GM19193 (cell line): ENCODE results near the gene TBC1D22B.

Experiments used
- POLR2A ChIP-seq: IDR thresholded peaks from 4 replicates; pipeline ENCODE4 v1.6.1; 2011; ENCODE audit not compliant: insufficient read depth, insufficient read length; ENCODE audit errors: extremely low read depth

The TBC1D22B gene

DNA sequence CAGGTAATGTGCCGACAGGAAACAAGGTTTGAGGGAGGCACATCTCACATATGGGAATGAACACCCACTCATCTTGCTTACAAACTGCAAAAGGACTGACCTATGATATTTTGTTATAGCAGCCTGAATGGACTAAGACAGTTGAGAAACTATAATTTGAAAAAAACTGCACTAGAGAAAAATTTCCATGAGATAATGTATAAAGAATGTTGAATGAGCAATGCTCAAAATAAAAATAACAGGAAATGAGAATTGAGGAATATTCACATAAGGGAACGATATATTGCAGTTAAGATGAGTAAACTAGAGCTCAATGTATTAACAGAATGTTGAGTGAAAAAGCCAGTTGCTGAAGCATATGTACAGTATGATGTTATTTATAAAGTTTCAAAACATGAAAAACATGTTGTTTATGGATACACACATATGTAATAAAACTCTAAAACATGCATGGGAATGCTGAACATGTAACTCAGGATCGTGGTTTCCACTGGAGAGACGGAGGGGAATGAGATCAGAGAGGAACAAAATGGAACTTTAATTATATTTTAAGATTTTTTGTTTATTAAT, 6.3 kb upstream of the TBC1D22B start:
- TF ChIP-seq POLR2A, result no peak

DNA sequence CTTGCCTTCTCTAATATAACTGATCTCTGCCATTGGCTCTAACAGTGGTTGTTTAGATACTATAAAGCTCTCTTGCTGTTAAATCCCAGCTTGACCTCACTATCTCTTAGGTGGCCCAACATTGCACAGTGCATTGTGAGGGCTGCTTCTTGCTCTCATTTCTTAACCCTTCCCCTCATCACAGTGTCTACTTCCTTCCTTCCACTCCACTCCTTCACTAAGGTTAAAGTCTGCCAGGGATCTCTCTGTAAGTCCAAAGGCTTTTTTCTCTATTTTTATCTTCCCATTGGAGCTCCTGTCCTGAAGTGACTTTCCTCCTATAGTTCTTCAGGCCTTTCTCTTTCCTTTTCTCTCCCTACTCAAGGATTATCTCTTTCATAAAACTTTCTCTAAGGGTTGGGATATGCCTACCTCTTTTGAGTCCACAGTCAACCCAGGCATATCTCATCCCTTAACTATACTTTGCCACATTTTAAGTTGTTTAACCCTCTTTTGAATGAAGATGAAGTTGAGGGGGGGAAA, 4.0 kb upstream of the TBC1D22B start:
- no peak for TF ChIP-seq POLR2A

DNA sequence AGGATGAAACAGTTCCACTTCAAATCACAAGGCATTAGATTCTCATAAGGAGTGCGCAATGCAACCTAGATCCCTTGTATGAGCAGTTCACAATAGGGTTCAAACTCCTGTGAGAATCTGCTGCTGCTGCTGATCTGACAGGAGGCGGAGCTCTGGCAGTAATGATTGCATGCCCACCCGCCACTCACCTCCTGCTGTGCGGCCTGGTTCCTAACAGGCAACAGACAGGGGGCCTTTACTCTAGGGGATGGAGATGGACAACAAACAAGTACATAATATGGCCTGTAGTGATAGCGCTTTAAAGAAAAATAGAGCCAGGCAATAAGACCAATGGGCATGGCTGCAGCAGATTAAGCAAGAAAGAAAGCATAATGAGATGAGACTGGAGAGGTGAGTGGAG, 2.7 kb upstream of the TBC1D22B start:
- TF ChIP-seq POLR2A, result no peak

DNA sequence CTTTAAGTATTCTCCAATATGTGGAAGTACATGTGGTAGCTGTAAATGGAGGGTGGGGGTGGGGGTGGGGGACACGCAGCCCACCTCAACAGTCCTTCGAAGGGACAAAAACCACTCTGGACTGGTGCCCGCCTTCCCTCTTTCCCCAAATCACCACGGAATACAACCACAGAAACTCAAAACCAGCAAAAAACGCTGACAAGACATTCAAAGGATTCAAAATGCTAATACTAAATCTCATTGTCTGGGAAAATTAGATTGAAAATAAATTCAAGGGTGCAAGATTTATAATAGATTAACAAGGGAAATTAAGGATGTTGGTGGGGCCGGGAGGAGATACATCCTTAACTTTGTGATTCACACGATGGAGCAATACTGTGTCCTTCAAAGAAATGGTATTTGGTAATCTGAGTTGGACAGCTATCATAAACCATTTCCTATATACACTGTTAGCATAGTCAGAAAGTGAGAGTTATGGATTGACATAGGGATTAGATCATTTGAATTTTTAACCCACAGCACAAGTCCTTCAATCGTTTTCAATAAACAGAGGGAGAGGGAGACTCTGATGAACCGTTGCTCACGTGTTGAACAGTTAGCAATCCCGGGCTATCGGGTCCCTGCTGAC, 766 bp upstream of the TBC1D22B start:
- no peak for TF ChIP-seq POLR2A

DNA sequence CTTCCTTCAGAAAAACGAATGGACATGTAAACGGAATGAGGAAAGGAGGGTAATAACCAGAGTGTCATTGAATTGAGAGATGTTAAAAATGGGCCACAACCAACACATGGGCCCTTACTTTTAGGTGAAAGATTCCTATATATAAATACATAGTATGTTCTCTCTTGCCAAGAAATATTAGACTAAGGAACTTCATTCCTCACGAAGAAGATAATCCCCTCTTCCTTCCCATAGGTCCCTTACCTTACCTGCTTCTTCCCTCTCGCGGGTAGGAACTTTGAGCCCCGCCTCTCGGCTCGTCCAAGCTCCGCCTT, 295 bp upstream of the TBC1D22B start:
- no peak for TF ChIP-seq POLR2A

DNA sequence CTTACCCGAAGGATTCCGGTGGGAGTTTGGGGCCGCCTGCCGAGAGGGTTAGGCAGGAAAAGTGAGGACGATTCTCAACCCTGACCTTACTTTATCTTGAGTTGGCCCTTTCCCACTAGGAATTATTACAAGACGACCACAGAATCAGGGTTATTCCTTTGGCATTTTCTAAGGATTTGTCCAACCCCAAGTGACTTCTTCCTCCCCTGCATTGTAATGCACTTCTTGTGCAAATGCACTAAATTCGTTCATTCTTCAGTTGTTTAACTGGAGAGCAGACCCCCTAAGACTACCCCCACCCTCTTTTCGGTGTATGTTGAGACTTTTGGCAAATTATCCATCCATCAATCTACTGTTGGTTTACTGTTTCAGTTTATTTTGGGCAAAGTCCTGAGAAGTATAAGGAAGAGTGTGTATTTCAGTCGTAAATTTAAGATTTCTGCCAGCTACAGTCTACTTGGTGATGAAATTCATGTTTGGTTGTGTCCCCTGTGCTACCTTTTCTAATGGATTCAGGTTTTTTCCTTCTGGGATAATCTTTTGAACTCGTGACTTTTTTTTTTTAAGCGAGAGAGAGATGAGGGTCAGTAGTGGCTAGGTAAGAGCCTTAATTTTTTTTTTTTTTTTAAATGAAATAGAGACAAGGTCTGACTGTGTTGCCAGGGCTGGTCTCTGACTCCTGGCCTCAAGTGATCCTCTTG, 983 bp downstream of the TBC1D22B start:
- no peak for TF ChIP-seq POLR2A

DNA sequence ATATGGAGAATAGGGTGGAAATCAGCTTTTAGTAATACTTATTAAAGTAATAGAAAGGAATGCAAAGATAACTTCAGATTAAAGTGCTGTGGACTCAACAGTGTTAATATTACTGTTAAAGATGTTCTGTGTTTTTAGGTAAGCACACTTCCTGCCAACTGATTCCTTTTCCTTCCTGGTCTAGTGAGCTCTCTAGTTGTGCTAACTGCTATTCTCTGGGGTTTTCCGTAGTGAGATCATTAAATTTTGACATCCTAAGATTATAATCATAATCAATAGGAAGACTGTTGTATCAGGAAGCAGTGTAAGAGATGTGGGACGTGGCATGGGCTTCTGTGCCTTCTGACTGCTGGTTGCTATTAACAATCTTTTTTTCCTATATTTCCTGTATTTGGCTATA, 1.6 kb downstream of the TBC1D22B start:
- no peak for TF ChIP-seq POLR2A

DNA sequence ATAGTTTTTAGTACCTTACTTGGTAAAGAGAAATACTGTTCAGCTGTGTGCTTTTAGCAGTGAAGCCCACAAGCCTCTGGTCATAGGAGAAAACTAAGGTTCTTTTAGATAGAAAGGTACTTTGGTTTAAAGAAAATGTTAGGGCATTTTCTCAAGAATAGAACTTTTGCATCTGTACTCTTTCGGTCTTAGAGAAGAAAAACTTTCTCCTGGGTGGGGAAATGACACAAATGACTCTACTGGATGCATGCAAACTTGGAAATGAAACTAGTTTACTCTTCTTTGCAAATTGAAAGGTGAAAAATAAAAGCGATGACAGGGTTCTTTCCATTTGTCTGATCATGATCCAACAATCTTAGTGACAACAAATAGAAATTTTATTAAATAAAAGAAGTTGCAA, 2.5 kb downstream of the TBC1D22B start:
- no peak for TF ChIP-seq POLR2A

DNA sequence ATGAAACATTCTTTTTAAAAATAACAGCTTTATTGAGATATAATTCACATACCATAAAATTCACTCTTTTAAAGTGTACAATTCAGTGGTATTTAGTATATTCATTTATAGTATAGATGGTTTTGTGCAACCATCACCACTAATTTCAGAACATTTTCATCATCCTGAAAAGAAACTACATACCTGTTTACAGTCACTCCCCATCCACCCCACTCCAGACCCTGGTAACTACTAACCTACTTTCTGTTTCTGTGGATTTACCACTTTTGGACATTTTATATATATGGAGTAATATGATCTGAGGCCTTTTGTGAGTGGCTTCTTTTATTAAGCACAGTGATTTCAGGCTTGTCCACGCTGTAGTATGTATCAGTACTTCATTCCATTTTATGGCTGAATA, 2.9 kb downstream of the TBC1D22B start:
- no peak for TF ChIP-seq POLR2A

DNA sequence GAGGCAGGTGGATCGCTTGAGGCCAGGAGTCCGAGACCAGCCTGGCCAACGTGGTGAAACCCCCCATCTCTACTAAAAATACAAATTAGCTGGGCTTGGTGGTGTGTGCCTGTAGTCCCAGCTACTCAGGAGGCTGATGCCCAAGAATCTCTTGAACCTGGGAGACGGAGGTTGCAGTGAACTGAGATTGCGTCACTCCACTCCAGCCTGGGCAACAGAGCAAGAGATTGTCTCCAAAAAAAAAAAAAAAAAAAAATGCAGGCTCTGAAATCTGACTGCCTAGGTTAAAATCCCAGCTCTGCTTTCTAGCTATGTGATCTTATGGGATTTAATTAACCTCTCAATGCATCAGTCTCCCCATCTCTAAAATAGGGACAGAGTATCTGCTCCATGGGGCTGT, 3.6 kb downstream of the TBC1D22B start:
- TF ChIP-seq POLR2A, result no peak

DNA sequence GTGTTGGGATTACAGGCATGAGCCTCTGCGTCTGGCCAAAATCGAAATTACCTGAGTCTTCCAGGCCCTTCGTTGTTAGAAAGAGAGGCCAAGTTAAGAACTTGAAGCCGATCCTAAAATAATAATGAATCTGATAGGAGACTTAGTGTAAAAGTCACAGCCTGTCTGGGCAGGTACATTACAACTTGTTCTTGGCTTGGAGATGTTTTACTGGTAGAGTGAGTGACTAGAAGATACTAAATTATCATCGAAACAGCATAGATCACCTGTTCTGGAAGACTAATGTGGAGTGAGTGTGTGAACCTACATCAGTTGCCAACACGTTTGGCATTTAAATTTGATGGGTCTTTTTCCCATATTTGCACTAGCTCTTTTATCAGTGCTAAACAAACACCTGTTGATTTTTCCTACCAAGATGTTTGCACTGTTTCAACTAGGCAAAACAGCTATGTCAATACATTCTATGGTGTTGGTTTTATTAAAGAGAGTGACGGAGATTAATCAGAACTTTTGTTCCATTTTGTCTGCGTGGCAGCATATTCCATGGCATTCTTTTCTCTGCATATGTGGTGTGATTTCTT, 5.0 kb downstream of the TBC1D22B start:
- TF ChIP-seq POLR2A, result no peak

DNA sequence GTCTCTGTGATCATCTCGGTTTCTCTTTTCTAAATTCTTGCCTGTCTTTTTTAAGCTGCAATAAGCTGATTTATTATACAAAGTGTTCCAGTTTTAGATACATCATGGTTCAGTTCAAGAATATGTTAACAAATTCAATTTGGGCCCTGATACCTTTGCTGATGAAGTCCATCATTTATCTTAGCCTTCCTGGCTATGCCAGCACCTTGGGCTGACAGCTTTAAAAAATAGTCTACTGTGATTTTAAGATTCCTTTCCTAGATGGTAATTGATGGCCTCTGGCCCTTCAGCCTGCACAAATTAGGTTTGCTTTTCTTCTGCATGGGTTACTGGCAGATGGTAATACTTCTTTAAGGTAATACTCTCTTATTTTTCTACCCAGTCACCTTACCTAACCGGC, 7.4 kb downstream of the TBC1D22B start:
- TF ChIP-seq POLR2A, result no peak

DNA sequence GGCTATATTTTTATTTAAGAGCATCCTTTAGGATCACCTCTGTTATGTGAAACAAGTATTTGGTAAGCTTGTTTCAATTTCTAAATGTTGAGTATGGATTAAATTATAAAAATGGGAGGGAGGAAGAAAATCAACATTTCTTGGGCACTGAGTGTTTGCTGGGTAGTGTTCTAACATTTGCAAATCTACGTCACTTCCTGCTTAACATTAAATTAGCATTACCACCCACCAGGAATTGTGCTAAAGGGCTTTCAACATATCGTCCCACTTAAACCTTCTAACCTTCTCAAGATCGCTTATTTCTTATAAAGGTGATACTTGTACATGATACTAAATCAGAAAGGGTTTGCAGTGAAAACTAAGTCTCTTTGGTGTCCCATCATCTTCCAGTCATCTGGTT, 8.3 kb downstream of the TBC1D22B start:
- no peak for TF ChIP-seq POLR2A

DNA sequence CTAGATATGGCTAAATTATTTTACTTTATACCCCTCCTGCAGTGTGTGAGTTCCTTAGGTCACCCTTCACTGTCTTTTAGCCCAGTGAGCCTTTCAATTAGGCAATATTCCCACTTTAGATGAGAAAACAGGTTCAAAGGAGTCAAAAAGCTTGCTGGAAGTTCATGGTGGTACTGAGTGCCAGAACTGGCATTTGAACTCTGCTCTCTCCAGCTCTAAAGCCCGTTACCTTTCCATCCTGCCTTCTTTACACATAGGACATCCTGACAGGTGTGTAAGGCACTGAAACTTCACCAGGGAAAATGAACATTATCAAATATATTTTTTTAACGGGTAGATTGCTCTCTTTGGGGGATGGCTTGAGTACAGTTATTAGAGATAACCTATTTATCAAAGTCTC, 11.5 kb downstream of the TBC1D22B start:
- TF ChIP-seq POLR2A, result no peak

DNA sequence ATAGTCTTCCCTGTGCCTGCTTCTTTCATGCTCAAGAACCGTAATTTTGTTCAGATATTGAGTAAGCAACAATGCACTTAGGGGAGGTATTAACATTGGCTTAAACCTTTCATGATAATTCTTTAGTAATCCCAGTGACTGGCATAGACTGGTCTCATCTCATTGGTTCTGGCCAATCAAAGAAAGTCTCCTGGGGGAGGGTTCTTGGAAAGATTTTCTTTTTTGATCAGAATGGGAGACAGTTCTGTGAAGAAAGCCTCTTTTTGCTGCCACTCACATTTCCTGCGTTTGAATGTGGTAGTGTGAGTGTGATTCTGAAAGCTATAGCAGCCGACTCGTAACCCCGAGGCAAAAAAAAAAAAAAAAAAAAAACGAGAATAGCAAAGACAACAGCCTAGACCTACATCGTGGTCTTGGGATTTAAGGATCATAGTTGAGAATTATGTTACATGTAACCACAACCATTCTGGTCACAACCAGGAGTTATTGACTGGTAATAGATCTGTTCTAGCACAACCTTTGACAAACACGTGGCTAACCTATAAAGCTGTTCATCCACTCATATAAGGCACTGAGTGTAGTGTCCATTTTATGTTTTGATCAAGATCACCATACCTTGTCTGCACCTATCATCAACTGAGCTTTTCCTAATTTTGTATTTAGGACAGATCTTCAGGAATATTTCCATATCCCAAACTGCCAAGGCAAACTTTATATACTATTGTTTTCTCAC, 15.4 kb downstream of the TBC1D22B start:
- TF ChIP-seq POLR2A, result no peak

DNA sequence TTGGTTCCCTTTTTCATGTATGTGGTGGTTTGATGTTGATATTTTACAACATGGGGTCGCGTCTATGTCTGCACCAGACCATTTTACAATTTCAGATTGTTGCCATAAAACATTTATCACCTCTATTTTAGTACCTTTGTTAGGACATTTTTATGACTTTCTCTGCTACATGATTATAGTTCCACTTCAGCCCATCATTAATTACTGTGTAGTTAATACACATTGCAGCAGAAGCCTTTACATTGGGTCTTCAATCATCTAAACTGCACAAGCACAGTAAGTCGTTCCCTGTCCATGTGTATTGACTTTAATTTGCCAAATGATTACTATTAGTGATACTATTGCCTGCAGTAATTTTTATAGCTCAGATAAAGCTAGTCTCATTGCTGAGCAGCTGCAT, 16.1 kb downstream of the TBC1D22B start:
- TF ChIP-seq POLR2A, result no peak

DNA sequence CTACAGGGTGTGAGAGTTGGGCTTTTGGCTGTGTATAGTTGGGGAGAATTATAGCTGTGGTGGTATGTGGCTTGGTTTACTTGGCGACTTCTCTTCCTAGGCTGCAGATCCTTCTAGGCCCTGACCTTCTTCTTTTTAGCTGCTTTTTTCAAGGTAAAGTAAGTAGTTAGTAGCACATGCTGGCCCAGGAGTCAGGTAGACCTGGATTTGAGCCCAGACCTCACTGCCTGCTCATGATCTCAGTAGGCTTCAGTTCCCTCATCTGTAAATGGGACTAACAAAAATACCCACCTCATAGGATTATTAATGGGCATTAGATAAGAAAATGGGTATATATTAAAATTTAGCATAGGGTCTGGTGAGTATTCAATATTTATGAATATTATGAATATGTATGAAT, 17.8 kb downstream of the TBC1D22B start:
- TF ChIP-seq POLR2A, result no peak
